Activated naive CD8-positive, alpha-beta T cell treated with anti-CD3 and anti-CD28 coated beads, Interleukin-2, amount 50 U/mL, for 16 hours (primary cell): ENCODE results near the gene SFXN5.

ENCODE experiments used
- DNase-seq: peaks from one replicate; pipeline ENCODE4 v3.0.0-alpha.2; 2020; ENCODE audit warnings: low read depth, low spot score

Gene SFXN5

DNA sequence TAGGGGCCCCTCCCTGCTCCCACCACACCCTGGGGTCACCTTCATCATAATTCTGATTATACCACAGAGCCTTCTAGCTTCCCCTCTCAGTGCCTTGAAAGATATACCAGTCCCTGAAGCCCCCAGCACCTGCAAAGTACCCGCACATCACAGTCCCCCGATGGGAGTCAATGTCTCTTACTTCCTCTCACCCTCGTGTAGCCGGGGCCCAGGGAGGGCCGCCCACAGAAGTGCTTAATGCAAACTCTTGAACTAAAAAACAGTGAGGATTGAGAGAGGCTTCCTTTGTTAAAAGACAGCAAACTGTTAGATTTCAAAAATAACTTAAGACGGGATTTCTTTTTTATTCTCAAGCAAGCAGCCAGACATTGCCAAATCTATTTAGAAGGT lies 76.5 kb downstream of the SFXN5 start:
- DNase-seq, result no peak

- DNase-seq, result no peak
Measured at GRCh38 chr2:72994282-72994990, 77.1 kb downstream of the SFXN5 start.

DNA sequence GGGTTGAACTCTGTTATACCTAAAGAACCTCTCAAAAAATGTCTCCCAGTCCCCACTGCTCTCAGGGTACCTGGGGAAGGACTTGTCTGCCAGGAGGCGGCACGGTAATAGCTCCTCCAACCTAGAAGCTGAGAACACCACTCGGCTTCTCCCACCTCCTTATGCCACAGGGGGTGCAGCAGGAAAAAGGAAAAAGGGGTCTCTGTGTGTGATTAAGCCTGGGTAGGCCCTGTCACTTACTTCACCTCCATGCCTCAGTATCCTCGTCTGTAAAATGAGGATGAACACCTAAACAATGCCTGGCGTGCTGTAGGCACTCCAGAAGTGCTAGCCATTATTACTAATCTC lies 77.6 kb downstream of the SFXN5 start:
- DNase-seq, result no peak

DNA sequence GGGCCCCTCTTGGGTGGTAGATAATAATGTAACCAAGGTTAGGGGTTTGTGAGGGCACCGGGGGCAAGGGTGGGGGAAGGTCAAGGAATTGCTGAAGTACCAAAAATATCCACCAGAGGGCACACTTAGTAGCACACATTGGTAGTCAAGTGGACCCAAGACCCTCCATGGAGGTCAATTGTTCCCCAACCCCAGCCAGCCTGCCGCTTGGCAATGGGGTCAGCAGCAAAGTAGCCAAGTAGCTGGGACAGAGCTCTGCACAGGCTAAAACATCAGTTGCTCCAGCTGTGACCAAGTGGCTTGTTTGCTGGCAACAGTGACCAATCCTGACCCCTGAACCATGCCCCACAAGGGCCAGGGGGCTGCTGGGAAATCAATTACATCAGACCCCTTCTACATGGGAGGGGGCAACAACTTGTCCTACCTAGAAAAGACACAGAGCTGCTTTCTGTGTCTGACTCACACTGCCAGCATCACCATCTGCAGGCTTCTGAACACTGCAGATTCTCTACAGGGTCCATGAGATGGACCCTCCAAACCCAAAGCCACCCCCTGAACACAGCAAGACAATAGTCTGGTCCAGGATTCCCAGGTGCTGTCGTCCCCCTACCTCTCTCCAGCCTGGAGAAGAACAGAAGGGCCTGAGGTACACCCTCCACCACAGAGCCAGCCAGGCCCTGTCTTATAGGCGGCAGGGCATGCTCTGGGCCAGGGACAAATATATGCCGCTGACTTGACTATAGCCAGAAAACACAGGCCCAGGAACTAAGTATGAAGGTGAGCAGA lies 78.2 kb downstream of the SFXN5 start:
- DNase-seq, result peak; percentile 14

DNA sequence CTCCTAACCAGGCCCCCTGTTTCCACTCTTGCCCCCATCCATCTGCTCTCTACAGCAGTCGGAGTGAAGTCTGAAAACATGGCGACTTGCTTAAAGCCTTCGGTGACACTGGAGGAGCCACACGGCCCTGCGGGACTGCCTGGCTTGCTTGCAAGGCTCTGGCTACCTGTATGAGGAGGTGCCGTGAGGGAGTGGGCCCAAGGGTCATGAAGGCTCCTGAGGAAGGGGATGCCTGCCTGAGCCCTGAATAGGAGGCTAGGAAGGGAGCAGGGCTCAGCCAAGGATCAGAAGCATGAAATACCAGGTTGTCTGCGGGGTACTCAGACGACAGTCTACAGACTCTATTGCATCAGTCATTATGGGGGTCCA lies 78.8 kb downstream of the SFXN5 start:
- no peak for DNase-seq

DNA sequence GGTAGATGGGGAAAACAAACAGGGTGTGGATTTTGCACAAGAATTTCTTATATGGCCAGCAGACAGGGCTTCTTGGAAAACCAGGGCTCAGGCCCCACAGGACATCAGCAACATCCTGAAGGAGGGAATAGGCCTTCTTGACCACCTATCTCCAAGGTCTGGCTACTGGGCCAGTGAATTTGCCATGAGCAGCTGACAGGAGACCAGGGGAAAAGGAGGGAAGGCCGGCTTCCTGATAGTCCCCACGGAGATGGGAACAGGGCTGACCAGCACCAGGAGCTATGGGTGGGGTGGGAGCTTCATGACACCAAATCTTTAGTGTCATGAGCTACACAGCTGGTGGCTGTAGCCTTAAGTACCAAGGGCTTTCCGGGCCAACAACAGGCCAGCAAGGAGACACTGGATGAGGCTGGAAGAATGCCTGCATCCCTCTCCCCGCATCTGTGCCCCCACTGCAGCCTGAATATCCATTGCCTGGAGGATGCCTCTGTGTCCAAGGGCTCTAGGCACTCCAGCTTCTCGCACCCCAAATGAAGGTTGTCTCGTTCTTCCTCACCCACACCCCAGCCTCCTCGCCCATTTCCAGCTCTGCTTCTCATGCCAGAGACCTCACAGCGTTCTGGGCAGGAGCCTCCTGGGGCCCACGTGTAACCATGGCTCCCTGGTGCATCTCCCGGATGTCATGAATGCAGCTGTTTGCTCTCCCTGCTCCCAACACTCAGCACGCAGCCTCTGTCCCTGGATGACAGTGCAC lies 79.4 kb downstream of the SFXN5 start:
- DNase-seq, result no peak

GRCh38 chr2:72991439-72991725 lies 80.1 kb downstream of the SFXN5 start:
- no peak for DNase-seq

- DNase-seq, result no peak
Measured at GRCh38 chr2:72990695-72991438, 80.6 kb downstream of the SFXN5 start.

DNA sequence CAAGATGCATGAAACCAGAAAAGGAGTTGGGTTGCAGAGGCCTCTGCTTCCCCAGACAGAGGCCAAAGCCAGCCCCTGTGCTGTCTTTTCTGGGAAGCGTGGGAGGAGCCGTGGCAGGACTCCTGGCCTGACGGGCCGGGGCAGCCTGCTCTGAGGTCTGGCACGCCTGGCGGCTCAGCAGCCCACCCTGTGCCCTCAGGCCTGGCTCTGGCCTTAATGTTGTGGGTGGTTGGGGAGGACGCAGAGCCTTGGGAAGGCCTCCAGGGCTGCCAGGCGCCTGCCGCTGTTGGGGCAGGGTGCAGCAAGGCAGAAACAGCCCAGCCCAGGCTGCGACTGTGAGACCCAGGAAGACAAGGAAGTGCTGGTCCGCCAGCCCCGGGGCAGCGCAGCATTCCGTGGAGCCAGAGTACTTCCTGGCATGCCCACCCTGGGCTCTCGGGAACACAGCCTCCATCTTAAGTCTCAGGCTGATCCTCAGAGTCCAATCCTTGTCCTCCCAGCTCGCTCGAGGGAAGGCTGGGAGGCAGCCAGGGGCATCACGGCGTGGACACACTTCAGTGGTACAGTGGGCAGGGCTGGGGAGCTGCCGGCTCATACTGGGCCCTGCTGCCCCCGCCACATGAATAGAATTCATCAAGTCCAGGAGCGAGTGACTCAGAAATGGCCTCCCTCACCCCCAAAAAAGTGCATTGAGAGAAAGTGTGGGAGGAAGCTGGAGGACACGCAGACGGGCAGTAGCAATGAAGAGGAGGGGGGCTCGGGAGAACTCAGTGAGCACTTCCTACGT lies 81.5 kb downstream of the SFXN5 start:
- DNase-seq, result no peak

DNA sequence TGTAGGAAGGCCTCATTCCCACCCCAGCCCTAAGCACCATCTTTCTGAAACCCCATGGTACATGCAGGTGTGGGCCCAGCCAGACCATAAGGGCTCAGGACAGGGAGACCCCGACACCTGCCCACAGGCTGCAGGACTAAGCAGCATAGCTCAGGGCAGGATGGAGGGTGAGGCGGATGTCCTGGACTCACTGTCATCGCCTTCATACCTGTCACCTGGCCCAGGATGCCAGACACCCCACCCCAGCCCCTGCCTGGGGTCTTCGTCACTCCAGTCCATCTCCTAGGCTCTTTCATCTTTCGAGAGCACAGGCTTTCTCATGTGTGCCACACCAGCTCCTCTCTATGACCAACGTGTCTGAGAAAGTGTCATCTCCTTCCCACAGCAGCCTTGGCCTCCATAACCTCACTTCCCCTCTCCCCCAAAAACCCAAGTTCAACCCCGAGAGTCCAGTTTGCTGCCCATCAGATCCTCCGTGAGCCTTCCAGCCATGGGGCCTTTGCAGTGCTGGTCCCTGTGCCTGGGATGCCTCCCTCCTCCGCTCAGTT lies 82.7 kb downstream of the SFXN5 start:
- DNase-seq, result no peak

DNA sequence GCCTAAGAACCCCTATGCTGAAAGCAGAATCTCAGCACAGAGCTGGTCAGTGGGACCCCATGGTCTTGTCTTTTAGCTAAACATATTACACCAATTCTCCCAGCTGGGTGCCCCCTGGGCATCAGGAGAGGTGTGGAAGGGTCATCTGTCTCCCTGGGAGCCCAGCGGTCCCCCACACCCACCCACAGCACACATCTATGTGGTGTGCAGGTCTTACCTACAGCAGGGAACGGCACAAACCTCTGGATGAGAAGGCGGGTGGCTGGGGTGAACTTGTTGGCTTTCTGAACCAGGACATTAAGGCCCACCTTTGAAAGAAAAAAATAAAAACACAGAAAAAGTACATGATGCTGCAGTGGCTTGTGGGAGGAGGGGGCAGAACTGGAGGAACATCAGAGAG lies 83.5 kb downstream of the SFXN5 start:
- no peak for DNase-seq

- DNase-seq, result no peak
Measured at GRCh38 chr2:72985891-72986683, 85.4 kb downstream of the SFXN5 start.

- DNase-seq, result no peak
Measured at GRCh38 chr2:72985136-72985535, 86.4 kb downstream of the SFXN5 start.

- DNase-seq, result no peak
Measured at GRCh38 chr2:72984172-72984671, 87.3 kb downstream of the SFXN5 start.

DNA sequence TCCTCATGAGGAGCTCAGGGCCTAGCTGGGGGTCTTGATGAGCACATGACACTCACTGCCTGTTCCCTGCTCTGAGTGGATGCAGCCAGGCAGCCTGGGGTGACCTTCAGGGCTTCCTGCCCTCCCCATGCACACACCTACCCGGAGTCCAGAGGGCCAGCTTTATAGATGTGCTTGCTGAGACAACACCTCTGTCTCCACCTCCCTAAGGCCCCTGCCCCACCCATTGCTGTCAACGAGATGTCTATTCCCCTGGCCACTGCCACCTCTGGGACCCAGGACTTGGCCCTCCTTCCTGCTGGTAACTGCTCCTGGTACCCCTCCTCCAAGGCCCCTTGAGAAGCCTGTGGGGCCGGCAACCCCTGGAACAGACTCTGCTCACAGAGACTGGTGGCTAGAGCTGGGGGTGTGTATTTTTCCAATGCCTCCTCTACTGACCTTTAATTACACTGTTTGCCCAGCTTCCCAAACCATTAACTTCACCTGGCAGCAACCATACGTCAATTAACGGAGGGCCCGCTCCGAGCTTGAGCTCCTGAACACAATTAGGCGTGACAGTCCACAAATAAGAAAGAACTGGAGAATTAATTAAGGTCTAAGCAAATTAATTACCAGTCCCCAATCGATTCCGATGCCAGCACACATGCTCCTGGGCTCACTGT lies 87.9 kb downstream of the SFXN5 start:
- DNase-seq, result no peak

- no peak for DNase-seq
Measured at GRCh38 chr2:72982781-72983499, 88.6 kb downstream of the SFXN5 start.

- DNase-seq, result no peak
Measured at GRCh38 chr2:72982219-72982618, 89.3 kb downstream of the SFXN5 start.

DNA sequence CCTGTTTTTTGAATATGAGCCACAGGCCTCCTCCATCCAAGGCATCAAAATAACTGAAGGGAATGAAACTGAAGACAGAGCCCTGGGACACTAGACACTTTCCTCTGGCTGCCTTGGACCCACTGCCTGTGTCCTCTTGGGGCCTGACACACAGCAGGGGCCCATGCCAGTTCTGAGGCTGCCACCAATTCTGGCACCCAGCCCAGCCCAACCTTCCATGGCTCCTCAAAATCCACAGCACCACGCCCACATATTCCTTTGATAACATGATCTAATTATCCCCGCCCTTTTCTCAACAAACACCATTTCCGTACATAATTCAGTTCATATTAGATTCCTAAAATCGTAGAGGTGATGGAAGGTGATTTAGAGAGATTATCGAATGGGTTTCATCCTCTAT lies 90.0 kb downstream of the SFXN5 start:
- DNase-seq, result no peak
